Mesenchymal stem cell (in vitro differentiated cells and primary cell): ENCODE measurements around the gene ZNF341.

ENCODE experiments used
- DNase-seq: peaks from one replicate; pipeline ENCODE4 v3.0.0-alpha.2; 2013
- H2AFZ ChIP-seq: one replicate; pipeline ENCODE4 v1.6.1; 2013; ENCODE audit warnings: low read depth, mild to moderate bottlenecking, control low read depth, inconsistent platforms, low read length, moderate library complexity
- H2AK5ac ChIP-seq: 2 replicates; pipeline ENCODE4 v1.6.1; 2013; ENCODE audit warnings: low read length, moderate library complexity, mild to moderate bottlenecking, inconsistent platforms; ENCODE audit not compliant: severe bottlenecking
- H2BK120ac ChIP-seq: one replicate; pipeline ENCODE4 v1.6.1; 2013; ENCODE audit warnings: low read depth, mild to moderate bottlenecking, inconsistent platforms, low read length, moderate library complexity
- H2BK12ac ChIP-seq, 2 experiments: one replicate each; pipeline ENCODE4 v1.6.1; 2013; ENCODE audit warnings: inconsistent platforms in 2 of 2, low read length in 2 of 2, mild to moderate bottlenecking in 2 of 2, moderate library complexity in 2 of 2, control low read depth in 1 of 2
- H2BK15ac ChIP-seq: one replicate; pipeline ENCODE4 v1.6.1; 2013; ENCODE audit warnings: mild to moderate bottlenecking, low read depth, inconsistent platforms; ENCODE audit not compliant: poor library complexity, severe bottlenecking
- H2BK5ac ChIP-seq: 2 replicates; pipeline ENCODE4 v1.6.1; 2013; ENCODE audit warnings: low read depth, mild to moderate bottlenecking, low read length, control low read depth, inconsistent platforms; ENCODE audit not compliant: poor library complexity, severe bottlenecking
- H3K14ac ChIP-seq, 2 experiments: one replicate each; pipeline ENCODE4 v1.6.1; 2013; ENCODE audit warnings: inconsistent platforms in 2 of 2, low read length in 2 of 2, control low read depth in 1 of 2, mild to moderate bottlenecking in 1 of 2, moderate library complexity in 1 of 2
- H3K18ac ChIP-seq, 2 experiments: one replicate each; pipeline ENCODE4 v1.6.1; 2013; ENCODE audit warnings: inconsistent platforms in 2 of 2, low read length in 2 of 2, control low read depth in 1 of 2, low read depth in 1 of 2, mild to moderate bottlenecking in 1 of 2
- H3K23ac ChIP-seq, 2 experiments: one replicate each; pipeline ENCODE4 v1.6.1; 2013; ENCODE audit warnings: inconsistent platforms in 2 of 2, low read length in 2 of 2, mild to moderate bottlenecking in 2 of 2, moderate library complexity in 2 of 2, control low read depth in 1 of 2
- H3K27ac ChIP-seq: 2 replicates; pipeline ENCODE4 v1.5.1; 2013; ENCODE audit warnings: mild to moderate bottlenecking, moderate library complexity, low read length, control low read depth, inconsistent platforms; ENCODE audit not compliant: poor library complexity, severe bottlenecking
- H3K27me3 ChIP-seq, 2 experiments: 2 replicates each; pipeline versions ENCODE4 v1.6.1 to v1.7.0; 2013; ENCODE audit warnings: low read length in 2 of 2, mild to moderate bottlenecking in 2 of 2, moderate library complexity in 2 of 2, control low read depth in 1 of 2, inconsistent platforms in 1 of 2; ENCODE audit not compliant: control insufficient read depth in 1 of 2, insufficient read depth in 1 of 2
- H3K36me3 ChIP-seq, 2 experiments: 2 replicates each; pipeline versions ENCODE4 v1.6.1 to v1.7.0; 2013; ENCODE audit warnings: low read length in 2 of 2, control low read depth in 1 of 2, inconsistent platforms in 1 of 2, low read depth in 1 of 2, mild to moderate bottlenecking in 1 of 2; ENCODE audit not compliant: insufficient read depth in 2 of 2, control insufficient read depth in 1 of 2
- H3K4ac ChIP-seq, 2 experiments: one replicate each; pipeline ENCODE4 v1.6.1; 2013; ENCODE audit warnings: inconsistent platforms in 2 of 2, low read length in 2 of 2, mild to moderate bottlenecking in 2 of 2, moderate library complexity in 2 of 2, control low read depth in 1 of 2, low read depth in 1 of 2
- H3K4me1 ChIP-seq: 2 replicates; pipeline ENCODE4 v1.6.1; 2013; ENCODE audit warnings: low read depth, low read length, control low read depth; ENCODE audit not compliant: control insufficient read depth, insufficient read depth
- H3K4me2 ChIP-seq: 2 replicates; pipeline ENCODE4 v1.6.1; 2013; ENCODE audit warnings: low read length, mild to moderate bottlenecking, inconsistent platforms; ENCODE audit not compliant: poor library complexity, severe bottlenecking
- H3K4me3 ChIP-seq, 2 experiments: 2 replicates each; pipeline versions ENCODE4 v1.5.1 to v1.7.0; 2013; ENCODE audit warnings: low read length in 2 of 2, mild to moderate bottlenecking in 2 of 2, control low read depth in 1 of 2, low read depth in 1 of 2; ENCODE audit not compliant: insufficient read depth in 1 of 2
- H3K79me1 ChIP-seq: replicated peaks from 2 replicates; pipeline ENCODE4 v1.6.1; 2013; ENCODE audit warnings: mild to moderate bottlenecking, control low read depth, low read length, inconsistent platforms; ENCODE audit not compliant: poor library complexity, severe bottlenecking
- H3K9ac ChIP-seq: 2 replicates; pipeline ENCODE4 v1.7.0; 2013; ENCODE audit warnings: mild to moderate bottlenecking, low read length, moderate library complexity
- H3K9me3 ChIP-seq: 2 replicates; pipeline ENCODE4 v1.7.0; 2013; ENCODE audit warnings: mild to moderate bottlenecking, low read length; ENCODE audit not compliant: control insufficient read depth
- H4K8ac ChIP-seq: one replicate; pipeline ENCODE4 v1.6.1; 2013; ENCODE audit warnings: inconsistent platforms, mild to moderate bottlenecking, low read length, moderate library complexity
- H4K91ac ChIP-seq: one replicate; pipeline ENCODE4 v1.6.1; 2013; ENCODE audit warnings: mild to moderate bottlenecking, low read length, inconsistent platforms
- WGBS: methylation state at CpG from one replicate; pipeline ENCODE4 v1.1.7; 2013; ENCODE audit warnings: mixed read lengths; 5-methylcytosine and 5-hydroxymethylcytosine counted together

Gene ZNF341

DNA sequence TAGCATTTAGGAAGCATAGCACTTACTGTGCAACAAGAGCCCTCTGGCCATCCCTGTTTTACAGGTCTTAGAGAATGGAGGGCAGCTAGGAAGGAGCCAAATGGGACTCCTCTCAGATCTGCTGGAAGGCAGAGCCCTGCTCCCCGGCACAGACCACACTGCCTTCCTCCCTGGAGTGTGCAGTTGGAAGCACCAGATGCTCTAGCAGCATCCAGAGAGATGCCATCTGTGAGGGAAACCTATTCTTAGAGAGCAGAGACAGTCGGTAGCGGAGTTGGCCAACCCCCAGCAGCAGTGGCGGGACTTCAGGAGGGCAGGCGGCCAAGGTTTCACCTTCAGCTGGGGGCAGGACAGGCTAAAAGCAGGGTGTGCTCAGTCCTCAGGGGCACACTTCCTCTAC is 28.9 kb upstream of the ZNF341 start:
- WGBS: 94% methylated on average over 5 of the region's 5 CpGs
- H3K9me3 ChIP-seq: no peaks in the 10 kb centered on the region
- no peak overlapping the region for H2AFZ ChIP-seq
- H3K27ac ChIP-seq: no peak overlapping the region
- no peak overlapping the region for H3K23ac ChIP-seq
- no peak overlapping the region for H4K91ac ChIP-seq
- no peak overlapping the region for H2BK120ac ChIP-seq
- H3K9ac ChIP-seq: no peak overlapping the region
- no peaks in the 10 kb centered on the region for H3K4me1 ChIP-seq
- H3K36me3 ChIP-seq: peaks cover 0 to 8% of the 10 kb centered on the region in 2 experiments
- no peak overlapping the region for H4K8ac ChIP-seq
- H2AK5ac ChIP-seq: no peak overlapping the region
- H2BK12ac ChIP-seq: no peak overlapping the region
- no peaks in the 10 kb centered on the region for H3K27me3 ChIP-seq
- DNase-seq: no peak
- H3K4ac ChIP-seq: no peak overlapping the region
- H2BK15ac ChIP-seq: no peak overlapping the region
- H3K18ac ChIP-seq: no peak overlapping the region
- no peaks in the 10 kb centered on the region for H3K79me1 ChIP-seq
- no peak overlapping the region for H2BK5ac ChIP-seq
- no peak overlapping the region for H3K4me2 ChIP-seq
- no peak overlapping the region for H3K14ac ChIP-seq
- H3K4me3 ChIP-seq: no peak overlapping the region

DNA sequence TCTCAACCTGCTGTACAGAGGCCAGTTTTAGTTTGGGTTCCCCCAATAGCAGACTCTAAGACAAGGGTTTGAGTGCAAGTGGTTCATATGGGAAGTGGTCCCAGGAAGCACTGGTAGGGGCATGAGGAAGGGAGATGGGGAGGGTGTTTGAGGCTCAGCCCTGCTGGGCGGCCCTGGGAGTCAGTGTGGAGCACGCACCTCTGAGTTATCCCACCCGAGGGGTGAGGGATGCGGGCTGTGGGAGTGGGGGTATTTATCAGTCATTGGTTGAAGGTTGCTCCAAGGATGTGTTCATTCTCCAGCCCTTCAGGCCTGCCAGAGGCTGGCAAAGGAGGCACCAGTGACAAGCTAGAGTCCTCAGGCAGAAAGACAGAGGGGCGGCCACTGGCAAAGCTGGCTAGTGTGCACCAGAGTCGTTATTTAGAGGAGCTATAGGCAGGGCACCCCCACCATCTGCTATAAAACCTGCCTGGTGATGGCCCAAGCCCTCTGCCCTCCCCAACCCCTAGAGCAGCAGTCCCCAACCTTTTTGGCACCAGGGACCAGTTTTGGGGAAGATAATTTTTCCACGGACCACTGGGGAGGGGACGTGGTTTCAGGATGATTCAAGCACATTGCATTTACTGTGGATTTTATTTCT is 28.2 kb upstream of the ZNF341 start:
- no peak overlapping the region for H2BK15ac ChIP-seq
- DNase-seq: no peak
- H3K18ac ChIP-seq: no peak overlapping the region
- no peak overlapping the region for H3K4me3 ChIP-seq
- H2BK5ac ChIP-seq: no peak overlapping the region
- H3K4me2 ChIP-seq: no peak overlapping the region
- H3K79me1 ChIP-seq: no peaks in the 10 kb centered on the region
- H3K27ac ChIP-seq: no peak overlapping the region
- H3K27me3 ChIP-seq: no peaks in the 10 kb centered on the region
- H3K9ac ChIP-seq: no peak overlapping the region
- H2BK12ac ChIP-seq: no peak overlapping the region
- no peak overlapping the region for H3K4ac ChIP-seq
- 92% methylated on average over 6 of the region's 8 CpGs for WGBS
- no peak overlapping the region for H2AK5ac ChIP-seq
- H3K9me3 ChIP-seq: no peaks in the 10 kb centered on the region
- no peak overlapping the region for H2BK120ac ChIP-seq
- H3K4me1 ChIP-seq: no peaks in the 10 kb centered on the region
- no peak overlapping the region for H4K8ac ChIP-seq
- peaks cover 0 to 8% of the 10 kb centered on the region in 2 experiments for H3K36me3 ChIP-seq
- no peak overlapping the region for H4K91ac ChIP-seq
- H2AFZ ChIP-seq: no peak overlapping the region
- no peak overlapping the region for H3K23ac ChIP-seq
- H3K14ac ChIP-seq: no peak overlapping the region

DNA sequence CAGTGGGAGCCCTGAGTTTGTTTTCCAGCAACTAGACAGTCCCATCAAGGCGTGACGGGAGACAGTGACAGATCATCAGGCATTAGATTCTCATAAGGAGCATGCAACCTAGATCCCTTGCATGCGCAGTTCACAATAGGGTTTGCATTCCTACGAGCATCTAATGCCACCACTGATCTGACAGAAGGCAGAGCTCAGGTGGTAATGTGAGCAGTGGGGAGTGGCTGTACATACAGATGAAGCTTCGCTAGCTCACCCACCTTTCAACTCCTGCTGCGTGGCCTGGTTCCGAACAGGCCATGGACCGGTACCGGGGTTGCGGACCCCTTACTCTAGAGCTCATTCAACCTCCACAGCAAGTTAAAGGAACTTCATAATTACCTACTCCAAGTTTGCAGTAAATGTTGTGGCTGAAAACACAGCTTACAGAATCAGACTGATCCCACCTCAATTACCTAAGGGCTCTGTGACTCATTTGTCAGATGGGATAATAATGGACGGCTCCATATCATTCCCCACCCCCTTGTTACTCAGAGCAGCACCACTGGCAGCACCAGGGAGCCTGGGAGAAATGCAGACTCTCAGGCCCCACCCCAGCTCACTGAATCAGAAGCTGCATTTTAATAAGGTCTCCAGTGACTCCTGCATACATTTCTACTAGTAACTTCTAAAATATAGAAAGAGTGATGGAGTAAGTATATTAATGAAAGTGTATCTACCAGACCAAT is 27.4 kb upstream of the ZNF341 start:
- Histone ChIP-seq H3K27ac (no peak overlapping the region), H2BK15ac (no peak overlapping the region), H2AK5ac (no peak overlapping the region), H3K14ac (no peak overlapping the region), H3K9me3 (no peaks in the 10 kb centered on the region), H3K4me2 (no peak overlapping the region), H3K79me1 (no peaks in the 10 kb centered on the region), H3K23ac (no peak overlapping the region), H3K9ac (no peak overlapping the region), H3K27me3 (no peaks in the 10 kb centered on the region), H2BK12ac (no peak overlapping the region), H3K36me3 (peaks cover 0 to 8% of the 10 kb centered on the region in 2 experiments), H3K18ac (no peak overlapping the region), H2BK5ac (no peak overlapping the region), H2AFZ (no peak overlapping the region), H3K4me3 (no peak overlapping the region), H4K8ac (no peak overlapping the region), H3K4ac (no peak overlapping the region), H2BK120ac (no peak overlapping the region), H4K91ac (no peak overlapping the region), H3K4me1 (no peaks in the 10 kb centered on the region)
- DNase-seq: no peak
- 90% methylated on average over 11 of the region's 11 CpGs for WGBS

DNA sequence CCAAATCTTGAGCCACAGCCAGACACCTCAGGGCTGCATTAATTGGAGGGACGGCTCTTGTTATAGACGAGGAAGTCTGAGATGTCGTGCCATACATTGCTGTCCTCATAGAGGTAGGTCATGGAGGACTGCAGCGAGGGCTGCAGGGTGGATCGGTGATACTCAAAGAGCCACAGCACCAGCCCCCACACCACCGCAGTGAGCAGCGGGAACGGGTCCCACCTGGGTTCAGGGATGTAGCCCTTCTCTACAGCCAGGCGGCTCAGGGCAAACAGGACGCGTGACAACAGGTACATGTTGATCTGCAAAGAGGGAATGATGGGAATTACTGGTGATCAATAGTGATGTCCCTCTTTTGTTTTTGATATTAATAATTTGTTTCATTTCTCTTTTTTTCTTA is 24.1 kb upstream of the ZNF341 start:
- no peak overlapping the region for H3K4me2 ChIP-seq
- H3K9me3 ChIP-seq: no peaks in the 10 kb centered on the region
- no peak overlapping the region for H2AK5ac ChIP-seq
- no peaks in the 10 kb centered on the region for H3K27me3 ChIP-seq
- H3K36me3 ChIP-seq: peaks cover 9 to 28% of the 10 kb centered on the region in 2 experiments
- H4K91ac ChIP-seq: no peak overlapping the region
- H3K14ac ChIP-seq: no peak overlapping the region
- no peak overlapping the region for H3K4me3 ChIP-seq
- H2BK15ac ChIP-seq: no peak overlapping the region
- no peak overlapping the region for H3K23ac ChIP-seq
- no peak overlapping the region for H2AFZ ChIP-seq
- H2BK12ac ChIP-seq: no peak overlapping the region
- DNase-seq: no peak
- no peak overlapping the region for H3K4ac ChIP-seq
- H3K4me1 ChIP-seq: no peaks in the 10 kb centered on the region
- no peak overlapping the region for H2BK120ac ChIP-seq
- H4K8ac ChIP-seq: no peak overlapping the region
- WGBS: 93% methylated on average over 11 of the region's 11 CpGs
- H3K79me1 ChIP-seq: no peaks in the 10 kb centered on the region
- no peak overlapping the region for H3K9ac ChIP-seq
- no peak overlapping the region for H3K27ac ChIP-seq
- H3K18ac ChIP-seq: no peak overlapping the region
- H2BK5ac ChIP-seq: no peak overlapping the region
